HG03139 (cell line): ENCODE measurements around the gene UGT1A9.
"Not testable (repeated sequence)": the region's sequence is repeated elsewhere in the genome, so short reads cannot be mapped to it uniquely, and the experiment has no call there.

Experiments used
- ATAC-seq: cut with Tn5 transposase; IDR thresholded peaks from one replicate; pipeline ENCODE4 v1.9.1; 2021; ENCODE audit not compliant: unreplicated experiment

UGT1A9 gene

GRCh38 chr2:233680361-233681045 lies 8.8 kb downstream of the UGT1A9 start:
- ATAC-seq, result no peak

DNA sequence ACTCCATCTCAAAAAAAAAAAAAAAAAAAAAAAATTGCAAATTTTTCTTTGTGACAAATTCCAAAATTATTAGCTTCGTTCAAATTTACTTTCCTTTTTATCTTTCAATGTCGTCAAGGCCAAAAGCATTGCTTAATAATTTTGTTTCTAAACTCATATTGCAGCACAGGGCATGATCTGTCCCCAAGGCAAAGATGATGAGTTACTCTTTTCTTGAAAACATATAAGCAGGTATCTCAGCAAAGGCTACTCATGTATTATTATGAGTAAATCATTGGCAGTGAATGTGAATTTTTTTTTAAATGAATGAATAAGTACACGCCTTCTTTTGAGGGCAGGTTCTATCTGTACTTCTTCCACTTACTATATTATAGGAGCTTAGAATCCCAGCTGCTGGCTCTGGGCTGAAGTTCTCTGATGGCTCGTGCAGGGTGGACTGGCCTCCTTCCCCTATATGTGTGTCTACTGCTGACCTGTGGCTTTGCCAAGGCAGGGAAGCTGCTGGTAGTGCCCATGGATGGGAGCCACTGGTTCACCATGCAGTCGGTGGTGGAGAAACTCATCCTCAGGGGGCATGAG lies 9.9 kb downstream of the UGT1A9 start, which contains the start of gene UGT1A7:
Gene UGT1A7, plus strand, starts transcription at position 381 of the 579 bp plus-strand sequence. Its CDS starts 37 bp downstream, at position 418.
- no peak for ATAC-seq

GRCh38 chr2:233684640-233685039 lies 12.9 kb downstream of the UGT1A9 start:
- ATAC-seq, result no peak

- ATAC-seq, result no peak
Observed at GRCh38 chr2:233686928-233687327, 15.2 kb downstream of the UGT1A9 start.

DNA sequence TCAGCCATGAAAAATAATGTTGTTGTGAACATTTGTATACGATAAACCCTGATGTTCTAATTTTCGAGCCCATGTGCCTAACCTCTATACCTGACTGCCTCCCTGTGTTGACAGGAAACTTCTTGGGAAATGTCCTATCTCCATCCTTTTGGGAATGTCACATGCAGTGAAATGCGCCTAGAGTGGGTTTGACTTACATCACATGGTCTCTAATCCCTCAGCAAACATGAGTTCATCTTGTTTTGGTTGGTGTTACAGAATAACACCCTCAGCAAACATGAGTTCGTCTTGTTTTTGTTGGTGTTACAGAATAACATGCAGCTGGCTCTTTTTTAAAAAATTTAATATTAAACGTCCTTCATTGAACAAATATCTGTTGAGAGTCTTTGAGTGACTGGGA lies 16.6 kb downstream of the UGT1A9 start:
- no peak for ATAC-seq

GRCh38 chr2:233689031-233689430 lies 17.3 kb downstream of the UGT1A9 start:
- ATAC-seq, result no peak

DNA sequence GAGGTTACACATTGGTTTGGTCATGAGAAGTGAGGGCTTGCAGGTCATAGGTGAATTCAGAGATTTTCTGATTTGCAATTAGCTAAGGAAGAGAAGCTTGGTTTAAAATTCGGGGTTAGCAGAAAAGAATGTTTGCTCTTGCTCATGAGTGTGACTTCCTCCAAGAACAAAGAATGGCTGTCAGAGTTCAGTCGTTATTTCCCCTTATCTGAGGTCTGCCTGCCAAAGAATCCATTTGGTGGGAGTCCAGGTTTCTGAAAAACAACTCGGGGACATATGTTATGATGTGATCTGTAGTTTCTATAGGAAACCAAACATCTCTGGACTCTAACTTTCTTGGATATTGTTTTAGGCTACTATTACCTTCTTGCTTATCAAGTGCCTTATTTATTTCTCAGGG lies 17.8 kb downstream of the UGT1A9 start:
- ATAC-seq, result no peak

GRCh38 chr2:233690444-233690843 lies 18.7 kb downstream of the UGT1A9 start:
- no peak for ATAC-seq

DNA sequence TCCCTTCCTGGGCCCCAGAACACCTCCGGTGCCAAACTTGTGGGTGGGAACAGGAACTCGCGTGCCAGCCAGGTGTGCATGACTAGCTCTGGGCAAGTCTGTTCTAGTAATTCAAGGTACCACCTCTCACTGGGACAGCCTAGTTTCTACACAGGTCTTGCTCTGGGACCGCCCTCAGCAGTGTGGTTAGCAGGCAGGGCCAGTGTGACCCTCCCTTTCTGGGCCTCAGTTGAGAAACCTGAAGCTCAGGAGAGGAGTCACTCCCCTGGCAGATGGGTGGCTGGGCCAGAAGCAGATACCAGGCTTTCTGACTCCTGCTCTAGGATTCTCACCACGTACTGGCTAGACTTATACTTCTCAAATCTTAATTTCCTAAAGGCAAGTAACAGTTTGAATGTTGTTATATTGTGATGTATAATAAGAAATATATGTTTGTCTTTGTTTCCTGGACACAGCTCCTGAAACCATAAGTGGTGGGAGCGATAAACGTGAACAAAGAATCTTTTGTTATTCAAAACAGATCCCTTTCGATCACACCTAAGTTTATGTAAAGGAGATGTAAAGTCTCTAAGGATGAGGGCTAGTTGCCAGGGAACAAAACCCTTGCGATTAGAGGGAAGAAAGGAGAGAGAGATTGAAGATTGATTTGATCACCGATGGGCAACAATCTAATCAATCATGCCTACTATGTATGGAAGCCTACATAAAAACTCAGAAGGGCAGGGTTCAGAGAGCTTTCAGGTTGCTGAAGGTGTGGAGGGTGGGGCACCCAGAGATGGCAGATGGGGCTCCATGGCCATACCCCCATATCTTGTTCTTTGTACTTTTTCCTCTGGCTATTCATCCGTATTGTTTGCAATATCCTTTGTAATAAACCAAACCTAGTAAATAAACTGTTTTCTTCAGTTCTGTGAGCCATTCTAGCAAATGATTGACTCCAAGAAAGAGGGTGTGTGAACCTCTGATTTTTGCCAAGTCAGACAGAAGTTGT lies 20.0 kb downstream of the UGT1A9 start:
- no peak for ATAC-seq

- ATAC-seq, result no peak
Observed at GRCh38 chr2:233692648-233693047, 20.9 kb downstream of the UGT1A9 start, which contains the start of gene UGT1A6. Gene UGT1A6, plus strand, starts transcription at chr2:233692890. Its CDS starts 115 bp downstream, at chr2:233693005.

GRCh38 chr2:233693963-233694362 lies 22.3 kb downstream of the UGT1A9 start:
- no peak for ATAC-seq

DNA sequence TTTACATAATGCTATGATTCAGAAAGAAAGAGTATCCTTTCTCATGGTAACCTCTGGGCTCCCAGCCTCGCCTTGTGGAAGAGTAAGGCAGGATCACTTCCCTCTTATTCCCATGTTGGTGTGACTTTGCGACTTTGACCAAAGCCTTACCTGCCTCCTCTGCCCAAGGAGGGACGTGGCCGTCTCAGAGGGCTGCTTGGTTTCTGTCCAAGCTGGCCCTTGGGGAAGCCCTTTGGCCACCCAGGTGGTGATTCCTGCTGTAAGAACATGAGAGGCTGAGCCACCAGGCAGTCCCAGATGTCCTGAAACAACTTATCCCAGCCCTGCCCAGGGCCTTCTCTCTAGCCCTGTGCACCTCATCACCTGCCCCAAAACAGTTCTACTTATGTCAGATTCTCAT lies 27.0 kb downstream of the UGT1A9 start:
- no peak for ATAC-seq

- ATAC-seq, result no peak
Observed at GRCh38 chr2:233699424-233700027, 27.8 kb downstream of the UGT1A9 start.

DNA sequence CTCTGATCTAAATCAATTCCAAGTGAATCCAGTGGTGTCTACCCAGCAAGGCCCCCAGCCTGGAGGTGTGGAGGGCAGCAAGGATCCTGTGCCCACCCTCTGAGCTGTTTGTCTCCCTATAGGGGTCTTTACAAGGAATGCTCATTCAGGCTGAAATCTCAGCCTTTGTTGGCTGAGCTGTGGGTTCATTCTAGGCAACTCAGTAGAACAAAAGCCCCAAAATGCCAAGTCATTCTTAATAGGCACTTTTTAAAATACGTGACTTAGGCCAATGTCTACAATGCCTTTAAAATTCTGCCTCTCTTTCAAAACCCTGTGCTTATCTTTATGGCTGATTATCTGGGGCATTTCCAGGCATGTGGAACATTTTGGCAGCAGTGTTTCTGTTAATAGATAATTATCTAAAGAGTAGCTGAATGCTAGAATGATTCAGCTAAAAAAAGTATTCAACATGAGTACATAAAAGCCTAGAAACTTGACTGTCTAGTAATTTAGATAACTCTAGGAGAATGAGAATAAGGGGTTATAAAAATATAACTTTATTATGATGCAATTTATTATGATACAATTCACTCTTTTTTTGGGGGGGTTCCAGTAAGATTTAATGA lies 28.4 kb downstream of the UGT1A9 start:
- ATAC-seq, result no peak

GRCh38 chr2:233700842-233701241 lies 29.1 kb downstream of the UGT1A9 start:
- ATAC-seq, result not testable (repeated sequence)

- no peak for ATAC-seq
Observed at GRCh38 chr2:233702238-233702637, 30.5 kb downstream of the UGT1A9 start.

DNA sequence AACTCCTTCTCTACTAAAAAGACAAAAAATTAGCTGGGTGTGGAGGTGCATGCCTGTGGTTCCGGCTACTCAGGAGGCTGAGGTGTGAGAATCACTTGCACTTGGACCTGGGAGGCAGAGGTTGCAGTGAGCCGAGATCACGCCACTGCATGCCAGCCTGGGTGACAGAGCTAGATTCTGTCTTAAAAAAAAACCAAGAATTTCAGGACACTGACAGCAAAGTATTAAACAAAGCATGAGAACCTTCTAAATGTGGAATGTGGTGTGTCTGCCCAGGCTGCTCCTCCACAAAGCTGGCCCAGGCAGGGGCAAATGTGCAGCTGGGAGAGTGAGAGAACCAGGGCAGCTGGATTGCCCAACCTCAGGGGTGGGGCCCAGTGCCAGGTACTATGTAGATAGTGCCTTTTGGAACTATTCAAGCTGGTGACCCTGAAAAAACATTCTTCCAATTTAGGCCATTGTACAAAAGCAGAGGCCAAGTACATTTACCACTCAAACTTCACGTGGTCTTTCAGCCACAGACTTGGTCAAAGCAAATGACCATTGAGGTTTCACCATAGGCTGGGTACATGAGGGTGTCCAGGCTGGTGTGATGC lies 34.3 kb downstream of the UGT1A9 start:
- ATAC-seq, result no peak

DNA sequence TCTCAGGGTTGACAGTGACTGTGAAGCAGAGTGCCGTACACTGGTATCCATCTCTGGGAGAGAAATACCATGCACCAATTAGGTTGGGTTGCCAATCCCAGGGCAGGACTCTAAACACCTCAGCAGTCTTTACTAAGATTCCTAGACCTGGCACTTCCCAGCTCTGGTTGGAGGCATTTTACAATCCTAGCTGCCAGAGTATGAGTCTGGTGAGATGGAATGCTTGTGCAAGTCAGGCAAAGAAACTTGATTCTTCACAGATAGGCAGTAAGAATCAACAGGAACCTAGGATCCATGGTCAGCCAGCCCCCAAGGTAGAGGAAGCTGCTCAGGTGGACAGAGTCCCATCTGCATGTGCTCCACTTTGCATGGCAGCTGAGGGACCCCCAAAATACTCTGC lies 35.0 kb downstream of the UGT1A9 start:
- no peak for ATAC-seq

DNA sequence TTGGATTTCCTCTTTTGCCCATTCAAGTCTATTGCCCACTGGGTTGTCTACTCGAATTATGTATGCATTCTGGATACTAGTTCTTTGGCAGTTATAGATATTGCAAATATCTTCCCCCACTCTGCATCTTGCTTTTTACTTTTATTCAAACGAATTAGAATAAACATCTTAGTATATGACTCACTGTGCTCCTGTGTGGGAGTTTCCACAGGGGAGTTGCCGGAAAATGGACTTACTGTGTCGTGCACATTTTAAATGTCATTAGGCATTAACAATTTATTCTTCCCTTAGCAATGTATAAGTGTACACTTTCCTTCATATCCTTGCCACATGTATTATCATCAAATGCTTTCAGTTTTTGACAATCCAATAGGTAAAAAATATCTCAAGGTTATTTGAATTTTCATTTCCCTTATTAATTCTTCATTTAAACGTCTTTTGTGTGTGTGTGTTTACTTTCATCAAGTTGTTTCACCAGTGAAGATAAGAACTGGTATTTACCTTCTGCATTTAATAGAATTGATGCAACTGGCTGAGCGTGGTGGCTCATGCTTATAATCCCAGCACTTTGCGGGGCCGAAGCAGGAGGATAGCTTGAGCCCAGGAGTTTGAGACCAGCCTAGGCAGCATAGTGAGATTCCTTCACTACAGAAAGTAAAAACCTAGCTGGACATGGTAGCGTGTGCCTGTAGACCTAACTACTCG lies 36.4 kb downstream of the UGT1A9 start:
- ATAC-seq, result no peak

- ATAC-seq, result no peak
Observed at GRCh38 chr2:233708942-233709341, 37.2 kb downstream of the UGT1A9 start.
